Adrenal gland (tissue), 12 donors: ENCODE measurements around the gene GLIS1. TPM values are rescaled to one million over a fixed set of nuclear protein-coding genes. Genes with fewer than 3 reads are reported as not detected.

ENCODE experiments used
- DNase-seq, 7 donors: peaks; one replicate each; pipeline ENCODE4 v3.0.0-alpha.2; 2019 to 2020
- H3K27ac ChIP-seq, 5 donors: fragments of 200-600 bp; sonication (generic) in 4 of 5; 1 replicate in 3 of 5; 2 replicates in 2 of 5; pipeline versions ENCODE4 v1.5.1 to v1.8.0; 2016 to 2020; ENCODE audit warnings: mild to moderate bottlenecking in 1 of 5
- H3K27me3 ChIP-seq: fragments of 200-600 bp; 2 replicates; pipeline ENCODE4 v1.8.0; 2021
- H3K36me3 ChIP-seq, 2 donors: fragments of 200-600 bp; replicated peaks in 1 of 2; 1 replicate in 1 of 2; 2 replicates in 1 of 2; pipeline versions ENCODE4 v1.5.1 to v1.8.0; 2018 to 2022
- H3K4me1 ChIP-seq, 2 donors: fragments of 200-600 bp; replicated peaks in 1 of 2; 1 replicate in 1 of 2; 2 replicates in 1 of 2; pipeline versions ENCODE4 v1.5.1 to v1.8.0; 2018 to 2021
- H3K4me3 ChIP-seq, 4 donors: fragments of 200-600 bp; sonication (generic) in 3 of 4; one replicate each; pipeline ENCODE4 v1.5.1; 2016 to 2018
- H3K9me3 ChIP-seq, 3 donors: fragments of 200-600 bp; sonication (generic) in 1 of 3; replicated peaks in 1 of 3; 1 replicate in 2 of 3; 2 replicates in 1 of 3; pipeline versions ENCODE4 v1.5.1 to v1.8.0; 2016 to 2021
- POLR2A ChIP-seq, 2 donors: fragments of 450-650 bp; IDR thresholded peaks; one replicate each; pipeline ENCODE4 v1.6.1; 2017; ENCODE audit warnings: antibody characterized with exemption in 2 of 2, mild to moderate bottlenecking in 2 of 2, moderate library complexity in 1 of 2
- WGBS, 4 donors: extraction: QIAGEN DNeasy Blood & Tissue Kit in 2 of 4; methylation state at CpG; one replicate each; pipeline versions ENCODE4 v1.1.5 to v1.1.7; 2013 to 2017; 5-methylcytosine and 5-hydroxymethylcytosine counted together
- intact Hi-C, 2 donors: fragments of 100-400 bp; cut with DNase I; formaldehyde crosslinking; loops; one replicate each; pipeline versions ENCODE4 v1.14.1 to v1.15.0; 2022 to 2023
- polyA plus RNA-seq, 3 donors: library from polyadenylated mRNA; stranded (reverse); fragments of 200-250 nt in 2 of 3; fragments of 350-450 nt in 1 of 3; fragmentation: Illumina TruSeq in 1 of 3; extraction: RNeasy Lipid Tissue Mini Kit (QIAGEN cat#74804) in 1 of 3; gene quantifications; one replicate each; pipeline ENCODE4 v1.2.3, GENCODE V29; 2013 to 2014
- total RNA-seq, 9 donors: library from RNA; depleted of rRNA in 4 of 9; stranded (reverse); fragments of >200 nt in 4 of 9; fragments of 120-200 nt in 1 of 9; fragmentation: NEBNext Ultra II Directional in 1 of 9; extraction: Animal tissue kit (Norgen Biotek cat#: 25700) in 1 of 9; gene quantifications; one replicate each; pipeline versions ENCODE4 v1.1.0 to v1.2.4, GENCODE V29; 2013 to 2023
- TF ChIP-seq, protein P1 (sequence below), 6 experiments: fragments of 450-650 bp in 4 of 6; fragments of 200-600 bp in 2 of 6; sonication (generic) in 1 of 6; IDR thresholded peaks; 1 replicate in 5 of 6; 2 replicates in 1 of 6; pipeline versions ENCODE4 v1.5.1 to v1.8.0; 2016 to 2021; ENCODE audit warnings: antibody characterized with exemption in 6 of 6, mild to moderate bottlenecking in 2 of 6, moderate library complexity in 1 of 6
- donor health status: healthy with polysubstance abuse.
- donor health status: Bipolar disorder and iron deficiency.
- donor health status: DM: yes; HTN: yes; CAD: no.
- donor health status: DM: no; HTN: no; CAD: no.
- donor health status: DM: no; HTN: no; CAD: no.
- donor health status: DM: yes; HTN: yes; CAD: no.

The GLIS1 gene
- total and polyA plus RNA-seq, 12 donors: 0.08 to 0.37 (median 0.14) TPM; not detected in 6

DNA sequence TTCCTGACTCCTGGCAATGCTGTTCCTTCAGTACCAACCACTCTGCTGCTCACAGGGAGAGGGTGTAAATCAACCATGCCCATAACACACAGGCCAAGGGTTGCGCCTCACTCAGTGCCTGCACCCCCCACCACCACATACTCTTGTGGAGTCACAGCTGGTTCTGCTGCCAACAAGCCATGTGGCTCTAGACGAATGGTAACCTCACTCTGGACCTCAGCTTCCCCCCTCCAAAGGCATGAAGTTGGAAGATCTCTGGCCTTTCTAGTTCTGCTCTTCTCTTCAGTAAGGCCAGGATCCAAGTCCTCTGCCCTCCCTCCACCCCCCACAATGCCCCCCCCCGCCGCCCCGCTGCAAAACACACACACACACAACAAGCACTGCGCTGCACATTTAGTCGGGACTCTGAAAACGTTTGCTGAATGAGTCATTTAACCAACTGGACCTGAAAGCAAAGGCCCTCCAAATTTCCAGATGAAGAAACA is 1.7 kb upstream of the GLIS1 start:
- Histone ChIP-seq H3K4me1 (peaks cover 0 to 13% of the 10 kb centered on the region in 2 donors), H3K27me3 (peaks cover 41% of the 10 kb centered on the region), H3K4me3 (no peak overlapping the region), H3K9me3 (no peaks in the 10 kb centered on the region), H3K36me3 (no peaks in the 10 kb centered on the region), H3K27ac (no peak overlapping the region)
- DNase-seq: no peak
- intact Hi-C loops: no loop called here
- TF ChIP-seq POLR2A (IDR thresholded peaks at IDR 0.05): no peak
- TF ChIP-seq, protein P1, sequence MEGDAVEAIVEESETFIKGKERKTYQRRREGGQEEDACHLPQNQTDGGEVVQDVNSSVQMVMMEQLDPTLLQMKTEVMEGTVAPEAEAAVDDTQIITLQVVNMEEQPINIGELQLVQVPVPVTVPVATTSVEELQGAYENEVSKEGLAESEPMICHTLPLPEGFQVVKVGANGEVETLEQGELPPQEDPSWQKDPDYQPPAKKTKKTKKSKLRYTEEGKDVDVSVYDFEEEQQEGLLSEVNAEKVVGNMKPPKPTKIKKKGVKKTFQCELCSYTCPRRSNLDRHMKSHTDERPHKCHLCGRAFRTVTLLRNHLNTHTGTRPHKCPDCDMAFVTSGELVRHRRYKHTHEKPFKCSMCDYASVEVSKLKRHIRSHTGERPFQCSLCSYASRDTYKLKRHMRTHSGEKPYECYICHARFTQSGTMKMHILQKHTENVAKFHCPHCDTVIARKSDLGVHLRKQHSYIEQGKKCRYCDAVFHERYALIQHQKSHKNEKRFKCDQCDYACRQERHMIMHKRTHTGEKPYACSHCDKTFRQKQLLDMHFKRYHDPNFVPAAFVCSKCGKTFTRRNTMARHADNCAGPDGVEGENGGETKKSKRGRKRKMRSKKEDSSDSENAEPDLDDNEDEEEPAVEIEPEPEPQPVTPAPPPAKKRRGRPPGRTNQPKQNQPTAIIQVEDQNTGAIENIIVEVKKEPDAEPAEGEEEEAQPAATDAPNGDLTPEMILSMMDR (IDR thresholded peaks at IDR 0.05): no peak
- 64 to 73% (median 70%) methylated on average over 6 to 8 of the region's 8 CpGs for WGBS, 4 donors

DNA sequence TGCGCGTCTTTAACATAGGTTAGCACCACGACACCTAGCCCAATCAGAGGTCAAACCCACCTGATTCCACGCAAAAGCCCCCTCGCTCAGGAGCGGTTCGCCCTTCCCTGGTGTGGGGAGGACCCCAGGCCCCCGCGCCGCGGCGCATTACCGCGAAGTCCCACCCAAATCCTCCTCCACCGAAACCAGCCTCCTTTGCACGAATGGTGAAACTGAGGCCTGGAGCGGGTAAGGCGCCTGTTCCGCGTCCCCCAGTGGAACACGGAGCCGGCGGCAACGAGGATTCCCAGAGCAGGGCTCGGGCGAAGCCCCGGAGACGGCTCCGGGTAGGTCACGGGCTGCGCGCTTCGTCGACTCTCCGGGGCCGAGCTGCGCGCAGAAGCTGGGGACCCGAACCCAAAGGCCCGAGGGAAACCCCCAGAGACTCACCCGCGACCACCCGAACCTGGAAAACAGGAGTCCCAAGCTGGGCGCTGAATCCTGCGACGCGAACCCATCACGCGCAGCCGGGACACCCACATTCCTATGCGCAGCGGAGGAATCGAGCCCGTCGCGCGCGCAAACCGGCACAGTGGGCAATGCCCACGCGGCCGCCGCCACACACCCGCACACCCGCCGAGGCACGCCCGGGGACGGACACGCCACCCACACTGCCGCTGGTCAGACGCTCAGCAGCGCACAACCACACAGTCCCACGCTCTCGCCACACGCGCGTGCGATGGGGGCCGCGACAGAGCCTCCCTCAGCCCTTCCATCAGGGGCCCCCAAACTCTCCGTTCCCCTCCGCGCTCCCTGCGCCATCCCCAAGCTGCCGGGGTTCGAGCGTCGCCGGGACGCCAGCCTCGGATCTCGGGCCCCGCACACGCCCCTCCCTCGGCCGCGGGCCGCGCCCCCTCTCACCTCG is 507 bp downstream of the GLIS1 start:
- H3K27ac ChIP-seq: no peak overlapping the region
- peak in 2 of 7 donors; percentile 12 to 17 for DNase-seq
- no peaks in the 10 kb centered on the region for H3K36me3 ChIP-seq
- 2 to 9% (median 3%) methylated on average over 9 to 101 of the region's 101 CpGs for WGBS, 4 donors
- peaks cover 39% of the 10 kb centered on the region for H3K27me3 ChIP-seq
- intact Hi-C loops: no loop called here
- no peaks in the 10 kb centered on the region for H3K9me3 ChIP-seq
- H3K4me3 ChIP-seq: peak overlapping the region in 1 of 4 donors; percentile 80
- TF ChIP-seq, protein P1 (IDR thresholded peaks at IDR 0.05): no peak
- TF ChIP-seq POLR2A (IDR thresholded peaks at IDR 0.05): no peak
- H3K4me1 ChIP-seq: peaks cover 0 to 13% of the 10 kb centered on the region in 2 donors

DNA sequence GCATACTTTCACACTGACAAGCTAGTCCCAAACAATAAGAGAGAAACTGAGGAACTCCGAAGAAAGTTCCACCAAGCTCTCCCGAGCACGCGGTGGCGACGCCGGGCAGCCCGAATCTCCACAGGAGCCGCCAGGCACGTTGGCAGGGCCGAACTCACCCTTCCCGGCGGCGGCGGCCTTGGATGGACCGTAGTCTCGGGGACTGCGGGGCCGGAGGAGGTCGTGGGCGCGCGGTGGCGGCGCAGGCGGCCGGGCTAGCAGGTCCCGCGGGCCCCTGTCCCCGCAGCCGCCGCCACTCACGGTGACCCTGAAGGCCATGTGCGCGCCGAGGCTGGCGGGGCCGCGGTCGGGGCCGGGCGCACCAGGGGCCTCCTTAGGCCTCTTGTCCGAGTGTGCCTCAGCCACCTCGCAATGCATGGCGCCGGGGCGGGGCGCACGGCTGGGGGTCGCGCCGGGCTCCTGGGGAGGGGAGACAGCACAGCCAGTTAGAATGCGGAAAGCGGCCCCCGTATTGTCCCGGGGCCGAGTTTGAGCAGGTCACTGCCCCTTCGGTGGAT is 1.2 kb downstream of the GLIS1 start:
- peak overlapping the region in 1 of 4 donors; percentile 80 for H3K4me3 ChIP-seq
- H3K4me1 ChIP-seq: peaks cover 0 to 13% of the 10 kb centered on the region in 2 donors
- TF ChIP-seq POLR2A (IDR thresholded peaks at IDR 0.05): no peak
- H3K27me3 ChIP-seq: peaks cover 32% of the 10 kb centered on the region
- no peak for DNase-seq
- H3K27ac ChIP-seq: no peak overlapping the region
- H3K36me3 ChIP-seq: no peaks in the 10 kb centered on the region
- 7 to 15% (median 10%) methylated on average over 3 to 58 of the region's 58 CpGs for WGBS, 4 donors
- H3K9me3 ChIP-seq: no peaks in the 10 kb centered on the region
- intact Hi-C loops: no loop called here

DNA sequence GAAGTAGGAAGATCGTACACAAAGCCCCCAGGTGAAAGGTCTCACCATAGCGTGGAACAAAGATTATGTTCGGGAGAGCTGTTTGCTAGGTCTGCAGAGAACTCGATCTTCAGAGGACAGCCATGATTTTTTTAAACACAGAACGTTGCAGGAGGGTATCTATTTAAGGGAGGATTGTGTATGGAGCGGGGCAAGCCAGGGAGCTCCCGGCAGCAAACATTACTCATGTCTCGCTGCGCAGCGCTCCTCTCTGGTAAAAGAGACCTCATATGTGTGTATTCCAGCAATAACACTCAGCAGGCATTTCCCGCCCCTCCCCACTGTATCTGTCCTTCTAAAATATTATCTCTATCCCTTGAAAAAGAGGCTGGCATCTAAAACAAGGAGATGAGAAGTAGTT is 2.7 kb downstream of the GLIS1 start:
- Histone ChIP-seq H3K9me3 (no peaks in the 10 kb centered on the region), H3K36me3 (no peaks in the 10 kb centered on the region), H3K27me3 (peaks cover 24% of the 10 kb centered on the region), H3K27ac (no peak overlapping the region), H3K4me1 (peaks cover 0 to 13% of the 10 kb centered on the region in 2 donors), H3K4me3 (no peak overlapping the region)
- TF ChIP-seq, protein P1 (IDR thresholded peaks at IDR 0.05): no peak
- no peak for TF ChIP-seq POLR2A (IDR thresholded peaks at IDR 0.05)
- intact Hi-C loops: no loop called here
- DNase-seq: no peak
- 80 to 86% (median 85%) methylated on average over 11 of the region's 11 CpGs for WGBS, 4 donors
